HG03196 (cell line): Measurements from ENCODE around the gene C1orf50.
"Not testable (repeated sequence)": the region's sequence is repeated elsewhere in the genome, so short reads cannot be mapped to it uniquely, and the experiment has no call there.

Experiments used
- ATAC-seq: cut with Tn5 transposase; IDR thresholded peaks from one replicate; pipeline ENCODE4 v1.9.1; 2021; ENCODE audit not compliant: unreplicated experiment

C1orf50 gene

DNA sequence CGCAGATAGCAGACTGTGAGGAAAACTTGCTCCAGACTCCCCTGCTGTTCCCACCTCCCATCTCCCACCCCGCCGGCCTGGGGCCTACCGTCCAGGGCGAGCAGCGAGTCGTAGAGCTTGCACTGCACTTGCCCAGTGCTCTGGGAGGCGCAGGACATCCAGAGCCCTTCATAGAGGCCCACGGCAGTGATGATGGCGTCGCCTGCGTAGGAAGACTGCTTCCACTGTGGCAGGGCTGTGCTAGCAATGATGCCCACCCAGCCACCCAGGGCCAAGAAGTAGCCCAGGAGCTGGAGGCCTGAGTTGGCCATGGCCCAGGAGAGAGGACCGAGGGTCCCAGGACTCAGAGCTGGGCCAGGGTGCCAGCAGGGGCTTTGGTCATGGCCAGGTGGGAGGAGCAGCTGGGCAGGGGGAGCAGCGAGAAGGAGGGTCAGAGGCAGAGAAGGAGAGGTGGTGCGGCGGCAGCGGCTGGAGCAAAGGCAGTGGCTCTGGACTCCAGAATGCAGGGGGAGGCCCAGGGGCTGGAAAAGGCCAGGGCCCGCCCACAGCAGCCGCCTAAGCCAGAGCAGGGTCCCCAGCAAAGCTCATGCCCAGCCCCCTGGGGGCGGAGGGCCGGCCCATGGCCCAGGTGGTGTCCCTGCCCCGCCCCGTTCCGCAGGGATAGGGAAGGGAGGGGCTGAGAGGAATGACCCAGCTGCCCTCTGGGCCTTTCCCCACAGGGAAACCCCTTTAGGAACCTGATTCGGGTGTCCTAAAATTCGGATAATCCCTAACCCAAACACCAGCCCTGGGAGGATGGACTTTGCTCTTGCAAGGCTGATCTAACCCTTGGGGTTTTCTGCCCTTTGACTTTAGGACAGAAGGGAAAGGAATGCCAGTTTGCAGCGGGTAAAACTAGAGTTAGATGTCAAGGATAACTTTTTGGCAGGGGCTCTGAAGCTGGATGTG lies 27.0 kb upstream of the C1orf50 start, which contains the start of gene CLDN19:
CLDN19 (minus strand) TSS at position 484 of the 948 bp plus-strand sequence; CDS start at position 311, 173 bp downstream.
- ATAC-seq = no peak

DNA sequence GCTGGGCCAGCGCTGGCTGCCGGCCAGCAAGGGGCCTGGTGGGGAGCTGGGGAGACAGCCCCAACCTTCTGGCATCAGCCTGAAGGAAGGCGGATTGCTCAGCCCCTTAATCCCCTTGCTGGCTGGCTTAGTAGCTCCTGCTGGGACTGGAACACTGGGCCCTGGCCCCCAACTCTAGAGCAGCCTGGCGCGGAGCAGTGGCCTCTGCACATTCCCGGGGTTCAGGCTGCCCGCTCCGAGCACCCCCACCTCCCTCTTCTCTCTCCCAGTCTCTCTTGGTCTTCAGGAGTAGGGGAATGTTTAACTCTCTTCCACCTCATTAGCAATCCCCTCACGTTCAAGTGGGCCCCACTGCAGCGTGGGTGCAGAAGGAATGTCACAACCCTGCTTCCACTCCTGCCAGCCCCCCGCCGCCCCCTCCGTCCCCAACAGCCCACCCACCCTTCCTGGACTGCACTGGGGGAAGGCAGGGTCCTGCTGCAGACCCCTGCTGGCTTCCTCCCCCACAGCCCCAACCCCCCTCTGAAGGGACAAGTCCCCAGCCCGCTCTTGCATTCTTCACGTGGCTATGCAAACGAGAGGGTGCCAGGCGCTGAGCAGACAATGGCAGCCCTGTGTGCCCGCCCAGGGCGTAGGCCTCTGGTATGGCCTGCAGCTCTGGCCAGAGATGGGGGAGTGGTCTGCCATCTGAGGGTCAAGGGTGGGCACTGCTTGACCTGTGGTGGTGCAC lies 26.0 kb upstream of the C1orf50 start:
- no peak for ATAC-seq

DNA sequence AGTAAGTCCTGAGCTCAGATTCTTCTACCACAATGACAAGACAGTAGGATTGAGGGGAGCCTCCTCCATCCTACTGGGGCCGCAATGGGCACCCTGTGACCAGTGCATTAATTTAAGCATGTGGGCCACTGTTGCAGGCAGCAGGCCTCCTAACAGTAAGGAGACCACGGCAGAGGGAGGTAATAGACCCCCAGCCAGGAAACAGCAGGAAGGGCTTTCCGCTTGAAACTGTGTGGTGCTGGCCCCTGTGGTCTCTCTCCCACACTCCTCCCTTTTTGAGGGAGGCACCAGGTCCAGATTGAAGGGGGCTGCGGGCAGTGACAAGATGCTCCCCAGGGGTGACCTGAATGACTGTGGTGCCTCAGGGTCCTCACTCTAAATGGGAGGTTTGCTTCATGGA lies 25.3 kb upstream of the C1orf50 start:
- no peak for ATAC-seq

DNA sequence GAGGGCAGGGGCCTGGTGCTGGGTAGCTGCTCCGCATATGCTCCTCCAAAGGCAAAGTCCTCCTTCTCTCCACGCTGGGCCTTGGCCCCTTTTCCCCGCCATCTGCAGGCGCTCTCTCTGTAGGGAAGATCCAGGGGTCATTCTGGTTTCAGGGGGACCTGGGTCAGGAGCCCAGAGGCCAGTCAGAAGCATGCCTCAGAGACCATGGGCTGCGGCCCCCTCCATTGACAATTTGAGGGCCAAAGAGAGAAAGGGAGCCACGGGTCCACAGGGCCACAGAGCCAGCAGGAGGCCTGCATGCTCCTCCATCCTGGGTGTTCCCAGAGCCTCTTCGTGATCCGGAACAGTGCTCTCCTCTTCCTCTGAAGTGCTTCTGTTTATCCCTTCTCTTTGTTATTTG lies 24.9 kb upstream of the C1orf50 start:
- no peak for ATAC-seq

DNA sequence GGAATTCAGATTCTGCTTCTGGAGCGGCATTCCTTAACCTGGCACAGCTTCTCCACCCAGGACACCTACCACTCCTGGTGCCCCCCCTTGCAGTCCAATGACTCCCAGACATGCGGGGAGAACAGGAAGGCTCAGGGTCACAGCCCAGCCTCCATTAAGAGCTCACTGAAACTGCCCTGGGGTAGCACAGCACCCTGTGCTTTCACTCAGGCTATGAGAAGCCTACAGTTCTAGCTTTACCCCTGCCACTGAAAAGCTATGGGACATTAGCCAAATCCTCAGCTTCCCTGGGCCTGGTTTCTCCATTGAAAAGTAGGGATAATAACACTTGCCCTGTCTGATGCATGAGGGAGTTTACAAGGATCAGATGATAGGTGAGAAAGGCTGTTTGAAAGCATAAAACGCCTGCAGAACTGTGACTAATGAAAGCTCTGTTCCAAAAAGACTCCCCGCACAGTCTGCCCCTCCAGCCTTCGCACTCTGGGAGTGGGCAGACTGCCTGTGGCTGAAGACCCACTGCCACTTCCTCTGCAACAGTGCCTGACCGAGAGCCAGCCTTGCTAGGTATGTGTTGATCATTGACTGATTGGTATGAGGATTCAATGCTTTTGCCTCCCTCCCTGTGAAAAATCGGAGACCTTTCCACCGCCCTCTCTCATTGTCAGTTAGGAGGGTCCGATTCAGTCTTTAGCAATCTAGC lies 24.3 kb upstream of the C1orf50 start:
- no peak for ATAC-seq

DNA sequence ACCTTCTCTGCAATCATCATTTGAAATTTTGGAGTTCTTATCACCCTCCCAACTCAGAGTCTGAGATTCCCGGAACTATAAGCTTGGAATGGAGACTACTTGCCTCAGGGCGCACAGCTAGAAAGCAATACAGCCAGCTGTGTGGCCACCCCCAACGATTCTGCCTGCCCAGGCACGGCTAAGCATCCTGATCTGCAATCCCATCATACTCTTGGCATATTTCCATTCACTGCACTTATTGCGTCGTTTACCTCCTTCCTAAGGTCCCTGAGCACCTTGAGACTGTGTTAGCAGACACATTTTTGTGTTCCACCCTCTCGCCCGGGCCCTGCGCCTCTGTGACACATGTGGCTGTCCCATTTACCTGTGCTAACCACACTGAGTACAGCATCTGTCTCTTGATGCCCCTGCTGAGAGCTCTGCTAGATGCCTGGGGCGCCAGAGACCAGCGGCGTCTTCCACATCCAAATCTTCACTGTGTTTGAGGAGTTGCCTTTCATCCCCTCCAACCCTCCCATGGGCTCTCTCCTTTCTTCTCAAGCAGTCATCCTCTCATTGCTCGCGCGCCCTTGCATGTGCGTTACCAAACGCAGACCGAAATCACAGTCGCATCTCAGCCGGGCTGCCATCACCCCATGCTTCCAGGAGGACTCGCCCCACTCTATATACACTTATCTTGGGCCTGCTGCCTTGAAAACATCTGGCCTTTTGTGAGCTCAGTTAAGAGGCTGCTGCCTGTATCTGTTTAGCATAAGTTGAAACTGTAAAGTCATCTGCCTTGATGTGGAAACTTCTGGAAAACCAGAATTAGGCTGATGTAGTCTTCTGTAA lies 23.5 kb upstream of the C1orf50 start:
- no peak for ATAC-seq

DNA sequence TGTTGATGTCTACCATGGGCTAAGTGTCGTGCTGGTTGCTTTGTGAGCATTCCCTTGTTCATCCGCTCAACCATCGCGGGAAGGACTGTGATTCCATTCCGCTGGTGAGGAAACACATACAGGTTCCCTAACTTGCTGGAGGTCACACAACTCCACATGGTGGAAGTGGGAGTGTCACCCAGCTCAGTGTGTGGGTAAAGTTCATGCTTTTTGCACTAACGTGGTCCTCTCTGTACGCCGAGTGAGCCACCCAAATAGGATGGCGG lies 23.0 kb upstream of the C1orf50 start:
- no peak for ATAC-seq

DNA sequence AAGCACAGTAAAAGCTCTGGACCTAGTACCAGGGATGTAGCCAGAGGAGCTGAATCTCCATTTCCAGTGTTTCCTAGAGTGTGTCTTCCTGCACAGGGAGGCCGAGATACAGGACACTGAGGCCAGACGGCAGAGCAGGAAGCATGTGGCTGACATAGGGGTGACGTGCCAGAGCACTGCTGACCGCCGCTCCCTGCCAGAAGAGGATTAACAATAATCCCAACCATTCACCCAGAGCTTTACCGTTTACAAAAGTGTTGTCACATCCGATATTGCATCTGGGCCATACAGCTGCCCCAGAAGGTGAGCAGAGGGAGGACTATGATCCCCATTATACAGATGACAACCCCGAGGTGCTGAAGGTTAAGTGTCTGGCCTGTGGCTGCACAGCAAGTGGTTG lies 21.2 kb upstream of the C1orf50 start:
- no peak for ATAC-seq

DNA sequence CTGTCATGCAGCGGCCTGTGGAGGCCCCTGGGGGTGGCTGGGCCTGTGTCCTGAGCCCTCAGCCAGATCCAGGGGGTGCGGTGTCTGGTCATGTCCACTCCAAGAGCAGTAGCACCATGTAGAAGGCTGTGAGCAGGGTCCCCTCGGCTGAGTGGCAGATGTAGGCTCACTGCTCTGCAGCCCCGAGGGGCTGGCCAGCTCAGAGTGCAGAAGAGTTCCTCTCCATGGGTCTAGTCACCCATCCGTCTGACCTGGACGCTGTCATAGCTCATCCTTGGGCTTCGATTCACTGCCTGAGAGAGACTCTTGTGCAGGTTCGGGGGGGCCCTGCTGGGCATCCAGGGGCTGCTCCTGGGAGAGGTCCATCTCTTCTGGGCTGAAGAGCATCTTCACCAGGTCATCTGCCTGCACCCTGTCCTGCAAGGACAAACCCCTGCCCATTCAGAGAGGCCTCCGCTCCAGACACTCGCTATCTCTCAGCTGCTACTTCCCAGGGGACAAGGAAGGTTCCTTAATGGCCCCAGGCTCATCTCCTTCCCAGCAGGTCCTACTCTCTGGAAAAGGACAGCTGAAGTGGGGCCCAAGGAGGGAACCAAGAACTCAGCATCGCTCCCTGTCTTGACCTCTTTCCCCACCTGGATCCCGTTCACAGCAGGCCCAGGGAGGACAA lies 20.5 kb upstream of the C1orf50 start:
- ATAC-seq = no peak

DNA sequence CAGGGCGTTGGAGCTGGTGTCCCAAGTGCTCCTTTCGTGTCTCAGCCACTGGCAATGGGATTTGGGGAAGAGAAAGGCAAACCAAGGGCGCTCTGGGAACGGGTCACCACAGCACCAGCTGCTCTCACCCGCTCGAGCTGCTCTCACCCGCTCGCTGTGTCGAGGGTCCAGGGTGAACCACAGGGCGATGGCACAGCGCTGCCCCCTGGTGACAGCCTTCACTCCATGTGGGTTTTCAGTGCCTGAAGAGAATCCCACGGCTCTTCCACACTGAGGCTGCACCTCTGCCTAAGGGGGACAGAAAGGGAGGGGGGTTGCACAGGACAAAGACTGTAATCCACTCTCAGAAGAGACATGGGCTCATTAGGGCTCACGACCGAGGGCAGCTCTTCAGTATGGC lies 19.9 kb upstream of the C1orf50 start:
- no peak for ATAC-seq

DNA sequence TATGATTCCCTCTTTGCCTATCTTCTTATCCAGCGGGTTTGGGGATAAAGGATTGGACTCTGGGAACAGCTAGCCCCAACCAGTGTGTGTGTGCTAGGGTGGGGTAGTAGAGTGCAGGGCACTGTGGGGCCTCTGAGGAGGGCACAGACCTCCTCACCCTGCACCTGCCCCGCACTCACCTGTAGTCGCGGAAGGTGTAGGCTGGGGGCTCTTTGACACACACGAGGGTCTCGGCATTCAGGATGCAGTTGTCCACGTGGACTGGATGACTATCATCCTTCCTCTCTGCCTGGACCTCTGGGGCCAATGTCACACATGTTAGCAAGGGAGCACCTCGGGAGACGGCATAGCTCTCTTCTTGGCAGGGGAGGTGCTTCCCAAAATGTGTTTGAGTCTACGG lies 19.0 kb upstream of the C1orf50 start:
- ATAC-seq = no peak

DNA sequence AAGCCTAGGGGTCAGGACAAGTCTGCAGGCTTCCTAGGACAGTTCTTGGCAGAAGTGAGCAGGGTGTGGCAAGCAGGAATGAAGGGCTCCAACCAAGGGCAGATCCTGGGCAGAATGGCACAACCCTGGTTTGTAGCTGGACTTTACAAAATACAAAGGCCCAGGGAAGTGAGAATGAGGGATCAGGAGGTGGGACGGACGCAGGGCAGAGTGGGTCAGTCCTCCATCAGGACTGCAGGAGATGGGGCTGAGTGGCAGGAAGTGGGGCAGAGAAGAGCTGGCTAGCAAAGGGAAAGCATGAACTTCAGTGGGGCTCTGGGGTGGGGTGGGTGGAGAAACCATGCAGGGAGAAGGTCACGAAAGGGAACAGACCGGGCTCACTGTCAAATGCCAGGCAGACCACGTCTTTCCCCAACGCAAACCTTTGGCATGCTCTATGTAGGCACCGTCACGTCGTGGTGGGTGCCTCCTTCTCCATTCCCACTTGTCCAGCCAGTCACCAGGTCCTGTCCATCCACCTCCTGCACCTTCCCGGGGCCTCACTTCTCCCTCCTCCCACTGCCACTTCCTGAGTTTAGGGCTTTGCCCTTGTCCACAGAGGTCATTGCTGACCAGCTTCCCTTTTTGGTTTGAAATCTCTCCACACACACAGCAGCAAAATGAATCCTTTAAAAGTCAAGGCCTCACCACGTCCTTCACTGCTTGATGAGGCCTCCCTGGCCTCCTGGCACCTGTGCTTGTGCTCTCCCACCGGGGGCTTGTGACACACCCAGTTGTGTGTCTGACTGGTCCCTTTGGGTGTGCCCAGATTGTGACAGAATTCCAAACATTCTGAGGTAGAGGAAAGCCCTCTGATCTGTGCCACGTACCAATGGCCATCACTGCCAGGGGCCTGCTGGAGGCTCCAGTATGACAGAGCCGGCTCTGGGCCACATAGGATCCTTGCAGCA lies 18.3 kb upstream of the C1orf50 start:
- ATAC-seq = no peak

DNA sequence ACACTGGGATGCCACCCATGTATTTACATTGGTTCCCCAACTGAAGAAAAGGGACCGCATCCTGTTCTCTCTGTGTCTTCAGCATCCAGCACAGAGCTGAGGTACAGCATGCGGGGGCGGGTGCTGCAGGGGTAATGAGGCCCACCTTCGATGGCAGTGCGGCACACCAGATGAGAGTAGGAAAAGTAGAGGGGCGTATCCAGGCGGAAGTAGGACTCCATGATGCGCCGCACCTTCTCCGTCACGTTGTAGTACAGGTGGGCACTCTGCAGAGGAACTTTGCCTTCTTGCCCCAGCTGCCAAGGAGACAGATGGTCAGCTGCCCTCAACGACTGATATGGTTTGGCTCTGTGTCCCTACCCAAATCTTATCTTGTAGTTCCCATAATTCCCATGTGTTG lies 17.0 kb upstream of the C1orf50 start:
- ATAC-seq = no peak

DNA sequence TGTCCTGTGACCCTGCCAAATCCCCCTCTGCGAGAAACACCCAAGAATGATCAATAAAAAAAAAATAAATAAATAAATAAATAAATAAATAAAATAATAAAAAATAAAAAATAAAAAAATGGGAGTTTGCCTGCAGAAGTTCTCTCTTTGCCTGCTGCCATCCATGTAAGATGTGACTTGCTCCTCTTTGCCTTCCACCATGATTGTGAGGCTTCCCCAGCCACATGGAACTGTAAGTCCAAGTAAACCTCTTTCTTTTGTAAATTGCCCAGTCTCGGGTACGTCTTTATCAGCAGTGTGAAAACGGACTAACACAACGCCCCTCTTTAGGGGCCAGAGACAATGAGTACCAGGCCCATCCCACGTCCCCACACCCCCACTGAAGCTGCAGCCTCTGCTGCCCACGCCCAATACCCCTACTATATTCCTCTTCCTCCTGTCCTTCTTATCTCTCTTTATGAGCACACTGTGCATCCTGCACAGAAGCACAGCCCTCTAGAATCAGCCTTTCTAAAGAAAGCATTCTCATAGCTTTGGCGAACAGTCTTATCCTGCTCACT lies 15.5 kb upstream of the C1orf50 start:
- ATAC-seq = not testable (repeated sequence)

DNA sequence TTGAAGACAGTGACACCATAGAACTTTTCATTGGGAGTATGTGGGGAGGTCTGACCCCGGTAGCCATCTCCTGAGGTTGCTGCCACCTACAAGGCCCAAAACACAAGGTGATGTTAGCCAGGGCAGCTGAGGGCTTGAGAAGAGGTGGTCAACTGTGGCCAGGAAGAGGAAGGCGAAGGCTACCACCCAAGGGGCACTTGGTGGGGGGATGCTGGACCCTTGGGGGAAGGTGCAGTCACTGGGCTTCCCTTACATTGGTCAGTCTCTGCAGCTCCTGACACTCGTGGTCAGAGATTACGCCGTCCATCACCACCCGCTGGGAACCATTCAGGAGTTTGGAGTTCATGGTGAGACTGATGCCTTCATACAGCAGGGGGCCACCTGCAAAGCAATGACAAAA lies 14.8 kb upstream of the C1orf50 start:
- ATAC-seq = no peak

DNA sequence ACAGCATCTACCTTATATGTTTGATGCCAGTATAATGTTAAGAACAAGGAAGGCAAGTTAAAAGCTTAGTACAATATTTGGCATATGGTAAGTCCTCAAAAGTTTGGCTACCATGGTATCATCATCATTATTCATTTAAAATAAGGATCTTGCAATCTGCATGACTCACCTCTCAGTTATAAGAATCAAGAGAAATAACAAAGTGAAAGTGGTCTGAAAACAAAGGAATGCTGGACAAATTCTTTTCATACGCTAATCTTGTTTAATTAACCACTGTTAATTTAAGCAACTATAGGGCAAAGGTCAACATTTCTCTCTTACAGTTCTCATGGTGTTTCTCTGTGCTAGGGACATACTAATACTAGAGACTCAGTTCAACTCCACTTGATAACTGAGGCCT lies 14.0 kb upstream of the C1orf50 start:
- no peak for ATAC-seq

DNA sequence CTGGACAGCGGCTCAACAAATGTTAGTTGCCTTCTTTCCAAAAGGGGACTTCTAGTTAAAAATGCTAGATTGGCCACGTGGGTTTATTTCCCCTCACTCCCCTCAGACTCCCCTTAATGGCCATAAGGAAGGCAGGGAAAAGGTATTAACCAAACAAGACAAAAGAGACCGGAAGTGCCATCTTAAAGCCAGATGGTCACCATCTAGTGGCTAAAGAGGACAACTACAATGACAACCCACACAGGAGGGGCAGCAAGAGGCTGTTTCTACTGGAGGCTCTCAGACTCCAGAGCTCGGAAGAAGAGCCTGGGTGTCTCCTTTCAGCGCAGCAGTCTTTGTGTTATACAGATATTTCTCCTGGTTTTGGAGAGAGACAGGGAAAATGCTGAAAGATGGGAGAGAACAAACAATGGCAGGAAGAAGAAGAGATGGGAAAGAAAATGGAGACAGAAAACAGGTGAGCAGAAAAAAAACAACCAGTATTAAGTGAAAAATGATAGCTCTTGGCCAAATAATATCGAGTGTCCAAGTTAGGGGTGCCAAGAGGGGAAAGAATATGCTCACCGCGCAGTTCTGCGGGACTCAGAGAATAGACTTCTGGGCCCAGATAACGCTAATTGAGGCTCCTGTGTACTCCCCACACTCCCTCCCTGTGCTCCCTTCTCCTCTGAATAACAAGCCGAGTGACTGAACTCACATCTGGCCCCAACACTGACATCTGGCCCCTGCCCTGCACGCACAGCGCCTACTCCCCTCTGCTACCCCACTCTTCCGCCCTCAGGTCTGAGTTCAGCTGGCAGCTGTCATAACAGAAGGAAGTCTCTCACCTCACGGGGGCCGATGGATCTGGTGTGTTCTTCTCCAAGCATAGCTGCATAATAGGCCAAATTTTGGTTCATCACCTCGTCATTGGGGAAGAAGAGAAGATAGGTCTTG lies 9.8 kb upstream of the C1orf50 start:
- no peak for ATAC-seq

DNA sequence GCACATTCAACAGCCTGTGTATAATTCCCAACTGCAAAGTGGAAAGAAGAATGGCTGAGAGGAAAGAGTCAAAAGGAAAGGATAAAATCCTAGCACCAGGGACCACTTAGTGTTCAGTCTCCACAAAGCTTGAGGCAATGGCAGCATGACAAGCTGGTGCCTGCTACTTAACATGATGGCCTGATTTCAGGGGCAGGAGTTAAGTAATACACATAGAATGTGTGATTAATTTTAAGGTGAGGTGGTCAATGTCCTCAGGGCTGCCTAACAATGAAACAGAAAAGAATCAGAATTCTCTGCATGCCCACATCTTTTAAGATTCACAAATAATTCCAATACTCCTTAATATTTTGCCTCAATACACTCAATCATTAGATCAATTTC lies 9.2 kb upstream of the C1orf50 start:
- no peak for ATAC-seq
